HG02571 (cell line): Measurements from ENCODE around the gene UBE2L3.
"Not testable (repeated sequence)": the region's sequence is repeated elsewhere in the genome, so short reads cannot be mapped to it uniquely, and the experiment has no call there.

Experiments
- ATAC-seq: cut with Tn5 transposase; IDR thresholded peaks from one replicate; pipeline ENCODE4 v1.9.1; 2021; ENCODE audit warnings: mild to moderate bottlenecking, moderate library complexity; ENCODE audit not compliant: unreplicated experiment

Gene UBE2L3

GRCh38 chr22:21567456-21568346 lies at the start of gene UBE2L3:
UBE2L3 (plus strand) TSS chr22:21567714; CDS start chr22:21567745, 31 bp downstream.
- peak; percentile 63 for ATAC-seq

- ATAC-seq = not testable (repeated sequence)
These were observed 40.6 kb upstream of the UBE2L3 start for GRCh38 chr22:21526705-21527500.

- ATAC-seq = not testable (repeated sequence)
These were observed 36.0 kb upstream of the UBE2L3 start for GRCh38 chr22:21531525-21531924.

GRCh38 chr22:21532863-21533648 lies 34.5 kb upstream of the UBE2L3 start:
- not testable (repeated sequence) for ATAC-seq

GRCh38 chr22:21539862-21540261 lies 27.7 kb upstream of the UBE2L3 start:
- ATAC-seq = not testable (repeated sequence)

- not testable (repeated sequence) for ATAC-seq
These were observed 22.8 kb upstream of the UBE2L3 start for GRCh38 chr22:21544432-21545322.

GRCh38 chr22:21549558-21549957 lies 18.0 kb upstream of the UBE2L3 start:
- not testable (repeated sequence) for ATAC-seq

GRCh38 chr22:21550008-21550677 lies 17.4 kb upstream of the UBE2L3 start:
- ATAC-seq = not testable (repeated sequence)

- ATAC-seq = not testable (repeated sequence)
These were observed 16.9 kb upstream of the UBE2L3 start for GRCh38 chr22:21550678-21551047.

- not testable (repeated sequence) for ATAC-seq
These were observed 16.2 kb upstream of the UBE2L3 start, which contains the start of gene RIMBP3C for GRCh38 chr22:21551361-21551760. RIMBP3C (minus strand) TSS chr22:21551461; CDS start chr22:21550976, 485 bp downstream.

- ATAC-seq = not testable (repeated sequence)
These were observed 8.0 kb upstream of the UBE2L3 start for GRCh38 chr22:21559345-21560125.

GRCh38 chr22:21560657-21561056 lies 6.9 kb upstream of the UBE2L3 start:
- not testable (repeated sequence) for ATAC-seq

- no peak for ATAC-seq
These were observed 3.6 kb upstream of the UBE2L3 start for GRCh38 chr22:21563912-21564311.

GRCh38 chr22:21564411-21564810 lies 3.1 kb upstream of the UBE2L3 start:
- no peak for ATAC-seq

GRCh38 chr22:21568347-21569075 lies 997 bp downstream of the UBE2L3 start:
- peak; percentile 9 for ATAC-seq

- ATAC-seq = not testable (repeated sequence)
These were observed 1.5 kb downstream of the UBE2L3 start for GRCh38 chr22:21569076-21569427.

- ATAC-seq = no peak
These were observed 2.1 kb downstream of the UBE2L3 start for GRCh38 chr22:21569459-21570170.
